OCI-LY7 (cell line): ENCODE data around the gene MCF2L2. TPM values are rescaled to one million over a fixed set of nuclear protein-coding genes. Genes with fewer than 3 reads are reported as not detected.

Experiments
- BruUV-seq: library from RNA; stranded (reverse); fragments of 400-500 nt; replicated peaks from 2 replicates; lab custom pipeline; 2021; lab: Mats Ljungman, UMichigan
- CTCF ChIA-PET: fragments of 300-600 bp; sonication (Branson Sonifier 250); formaldehyde crosslinking; loops from one replicate; lab custom pipeline; 2022; ENCODE audit warnings: antibody characterized with exemption; ENCODE audit not compliant: unreplicated experiment; lab: Charles Lee
- POLR2A ChIA-PET: fragments of 300-600 bp; sonication (Branson Sonifier 250); formaldehyde crosslinking; loops from one replicate; lab custom pipeline; 2022; ENCODE audit warnings: antibody characterized with exemption; lab: Charles Lee
- DNase-seq: peaks from one replicate; pipeline ENCODE4 v3.0.0-alpha.2; 2015; ENCODE audit warnings: low spot score
- H2AFZ ChIP-seq: fragments of 200-600 bp; sonication (generic), shearing (Covaris generic); 2 replicates; pipeline ENCODE4 v1.6.1; 2014; ENCODE audit warnings: mild to moderate bottlenecking, antibody characterized with exemption, low read length, moderate library complexity
- H3K27ac ChIP-seq: fragments of 200-600 bp; sonication (generic); 2 replicates; pipeline ENCODE4 v1.5.1; 2014; ENCODE audit warnings: mixed run types, low read depth, mild to moderate bottlenecking, moderate library complexity, low read length, inconsistent platforms; ENCODE audit not compliant: poor library complexity, severe bottlenecking
- H3K36me3 ChIP-seq: fragments of 200-600 bp; sonication (generic); 2 replicates; pipeline ENCODE4 v1.6.1; 2014; ENCODE audit warnings: mild to moderate bottlenecking, antibody characterized with exemption, low read length, moderate library complexity, mixed read lengths; ENCODE audit not compliant: insufficient read depth
- H3K4me1 ChIP-seq: fragments of 200-600 bp; sonication (generic); 2 replicates; pipeline ENCODE4 v1.5.1; 2014; ENCODE audit warnings: mild to moderate bottlenecking, low read length; ENCODE audit not compliant: insufficient read depth, poor library complexity, severe bottlenecking
- H3K4me2 ChIP-seq: fragments of 200-600 bp; sonication (generic); 2 replicates; pipeline ENCODE4 v1.6.1; 2014; ENCODE audit warnings: mild to moderate bottlenecking, low read length
- H3K4me3 ChIP-seq: fragments of 200-600 bp; sonication (generic); 2 replicates; pipeline ENCODE4 v1.5.1; 2014; ENCODE audit warnings: mild to moderate bottlenecking, low read depth, low read length; ENCODE audit not compliant: poor library complexity, severe bottlenecking
- H3K79me2 ChIP-seq: fragments of 200-600 bp; sonication (generic); 2 replicates; pipeline ENCODE4 v1.6.1; 2016; ENCODE audit warnings: low read depth, mild to moderate bottlenecking, low read length, moderate library complexity, mixed read lengths; ENCODE audit not compliant: insufficient read depth
- H3K9me2 ChIP-seq: fragments of 200-600 bp; sonication (generic); 2 replicates; pipeline ENCODE4 v1.6.1; 2016; ENCODE audit warnings: mild to moderate bottlenecking, low read length, mixed read lengths; ENCODE audit not compliant: insufficient read depth
- H3K9me3 ChIP-seq: fragments of 200-600 bp; sonication (generic); 2 replicates; pipeline ENCODE4 v1.6.1; 2014; ENCODE audit warnings: mild to moderate bottlenecking, mixed run types, low read length, mixed read lengths
- H4K20me1 ChIP-seq: fragments of 200-600 bp; sonication (generic); 2 replicates; pipeline ENCODE4 v1.6.1; 2014; ENCODE audit warnings: mild to moderate bottlenecking, antibody characterized with exemption, low read length, moderate library complexity, mixed read lengths; ENCODE audit not compliant: insufficient read depth
- CTCF ChIP-seq: fragments of 200-600 bp; sonication (generic); conservative IDR thresholded peaks from 2 replicates; pipeline ENCODE4 v1.5.1; 2014; ENCODE audit warnings: mild to moderate bottlenecking, antibody characterized with exemption, low read length, moderate library complexity, mixed read lengths
- EZH2phosphoT487 ChIP-seq: fragments of 200-600 bp; sonication (generic); IDR thresholded peaks from 2 replicates; pipeline ENCODE4 v1.6.1; 2018; ENCODE audit warnings: low read depth, borderline replicate concordance, mild to moderate bottlenecking, mixed run types, antibody characterized with exemption, low read length, moderate library complexity, mixed read lengths
- intact Hi-C: fragments of 100-400 bp; cut with micrococcal nuclease; formaldehyde crosslinking; loops from one replicate; pipeline ENCODE4 v1.10.0; 2022; ENCODE audit not compliant: unreplicated experiment
- total RNA-seq, 2 experiments: library from RNA; depleted of rRNA in 1 of 2; stranded (reverse); fragments of >200 nt in 1 of 2; shearing (Covaris generic) in 1 of 2; gene quantifications; 2 replicates each; pipeline ENCODE4 v1.2.3, GENCODE V29; 2014 to 2022

MCF2L2 gene
- total RNA-seq, 2 experiments from 2014 or later: 6.6 to 8.0 TPM

- no peak for TF ChIP-seq CTCF
- no peak for TF ChIP-seq EZH2phosphoT487
- H3K9me3 ChIP-seq: no peaks in the 10 kb centered on the region
- no peaks in the 10 kb centered on the region for H4K20me1 ChIP-seq
- H3K36me3 ChIP-seq: no peaks in the 10 kb centered on the region
- ChIA-PET POLR2A (no interaction called here), CTCF (no interaction called here)
- H2AFZ ChIP-seq: no peak overlapping the region
- no peak overlapping the region for H3K4me2 ChIP-seq
- H3K4me1 ChIP-seq: no peaks in the 10 kb centered on the region
- H3K79me2 ChIP-seq: no peaks in the 10 kb centered on the region
- no TSS peak for BruUV-seq
- intact Hi-C loops: no loop called here
- no peak for DNase-seq
- no peak overlapping the region for H3K4me3 ChIP-seq
- H3K27ac ChIP-seq: no peak overlapping the region
- H3K9me2 ChIP-seq: no peaks in the 10 kb centered on the region
Measured at GRCh38 chr3:183192650-183193300, 235.6 kb downstream of the MCF2L2 start.

- intact Hi-C loops: no loop called here
- H4K20me1 ChIP-seq: no peaks in the 10 kb centered on the region
- CTCF ChIA-PET: no interaction called here
- BruUV-seq: no TSS peak
- no peaks in the 10 kb centered on the region for H3K9me2 ChIP-seq
- no peak for DNase-seq
- POLR2A ChIA-PET: interaction anchor here (0.6 kb wide), 1 partner anchor 64 kb away, joined by 3 read pairs; no protein-coding TSS in a partner anchor
- no peak overlapping the region for H2AFZ ChIP-seq
- no peaks in the 10 kb centered on the region for H3K36me3 ChIP-seq
- H3K4me3 ChIP-seq: no peak overlapping the region
- no peak overlapping the region for H3K27ac ChIP-seq
- H3K9me3 ChIP-seq: no peaks in the 10 kb centered on the region
- peaks cover 8% of the 10 kb centered on the region for H3K4me1 ChIP-seq
- TF ChIP-seq EZH2phosphoT487: no peak
- TF ChIP-seq CTCF: no peak
- H3K79me2 ChIP-seq: no peaks in the 10 kb centered on the region
- H3K4me2 ChIP-seq: no peak overlapping the region
Measured at GRCh38 chr3:183189641-183190040, 238.8 kb downstream of the MCF2L2 start.

GRCh38 chr3:183188895-183189462, 239.4 kb downstream of the MCF2L2 start:
- no peak overlapping the region for H3K4me2 ChIP-seq
- H3K79me2 ChIP-seq: no peaks in the 10 kb centered on the region
- peak; percentile 62 for DNase-seq
- H3K4me1 ChIP-seq: peaks cover 8% of the 10 kb centered on the region
- H2AFZ ChIP-seq: no peak overlapping the region
- POLR2A ChIA-PET: no interaction called here
- BruUV-seq: no TSS peak
- no peaks in the 10 kb centered on the region for H3K9me2 ChIP-seq
- no peaks in the 10 kb centered on the region for H4K20me1 ChIP-seq
- H3K4me3 ChIP-seq: no peak overlapping the region
- no peak overlapping the region for H3K27ac ChIP-seq
- H3K9me3 ChIP-seq: no peaks in the 10 kb centered on the region
- TF ChIP-seq EZH2phosphoT487: no peak
- peak; percentile 72 for TF ChIP-seq CTCF
- CTCF ChIA-PET: interaction anchor here (0.6 kb wide), 1 partner anchor 278 kb away, joined by 3 read pairs; no protein-coding TSS in a partner anchor
- H3K36me3 ChIP-seq: no peaks in the 10 kb centered on the region
- intact Hi-C loops: no loop called here
